Upper lobe of right lung (tissue), 1 donor: ENCODE data around the gene FAM110A. TPM values are rescaled to one million over a fixed set of nuclear protein-coding genes. Genes with fewer than 3 reads are reported as not detected.
A peak's percentile ranks its signal among the peaks of the same experiment; 100 is the strongest.
"Not testable (repeated sequence)": the region's sequence is repeated elsewhere in the genome, so short reads cannot be mapped to it uniquely, and the experiment has no call there.

Source experiments
- ATAC-seq: fragments of 200-7000 bp; cut with Tn5 transposase; one replicate; pipeline ENCODE4 v1.9.1; 2020; ENCODE audit warnings: mild to moderate bottlenecking, moderate library complexity
- DNase-seq: peaks from one replicate; pipeline ENCODE4 v3.0.0-alpha.2; 2020
- H3K27ac ChIP-seq: fragments of 200-600 bp; one replicate; pipeline ENCODE4 v1.8.0; 2022
- H3K27me3 ChIP-seq: fragments of 200-600 bp; one replicate; pipeline ENCODE4 v1.8.0; 2022; ENCODE audit warnings: mild to moderate bottlenecking
- H3K36me3 ChIP-seq: fragments of 200-600 bp; one replicate; pipeline ENCODE4 v1.8.0; 2022
- H3K4me1 ChIP-seq: fragments of 200-600 bp; one replicate; pipeline ENCODE4 v1.8.0; 2022
- H3K4me3 ChIP-seq: fragments of 200-600 bp; one replicate; pipeline ENCODE4 v1.8.0; 2022; ENCODE audit warnings: mild to moderate bottlenecking
- H3K9me3 ChIP-seq: fragments of 200-600 bp; one replicate; pipeline ENCODE4 v1.8.0; 2022
- intact Hi-C: fragments of 100-400 bp; cut with DNase I; formaldehyde crosslinking; loops from one replicate; pipeline ENCODE4 v1.11.0; 2022
- total RNA-seq: library from RNA; stranded (reverse); fragmentation: NEBNext Ultra II Directional; extraction: Animal tissue kit (Norgen Biotek cat#: 25700); gene quantifications from one replicate; pipeline ENCODE4 v1.2.1, GENCODE V29; 2021
- TF ChIP-seq, protein P1 (sequence below): fragments of 200-600 bp; IDR thresholded peaks from one replicate; pipeline ENCODE4 v1.8.0; 2022; ENCODE audit warnings: antibody characterized with exemption
- donor health status: DM: no; HTN: yes; CAD: no; lungs with severe emphysema.

Gene FAM110A
- total RNA-seq, 1 donor from 2014 or later = 16.8 TPM

DNA sequence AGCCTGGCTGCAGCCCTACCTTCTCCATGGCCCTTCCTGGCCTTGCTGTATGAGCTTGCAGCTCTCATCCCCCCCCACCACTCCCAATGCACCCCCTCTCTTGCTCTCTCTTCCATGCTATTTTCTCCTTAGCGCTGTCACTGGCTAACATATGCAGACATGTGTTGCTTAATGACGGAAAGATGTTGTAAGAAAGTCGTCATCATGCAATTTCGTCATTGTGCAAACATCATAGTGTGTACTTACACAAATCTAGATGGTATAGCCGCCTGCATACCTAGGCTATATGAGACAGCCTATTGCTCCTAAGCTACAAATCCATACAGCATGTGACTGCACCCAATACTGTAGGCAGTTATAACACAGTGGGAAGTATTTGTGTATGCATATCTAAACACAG is 55.6 kb downstream of the FAM110A start:
- TF ChIP-seq, protein P1, sequence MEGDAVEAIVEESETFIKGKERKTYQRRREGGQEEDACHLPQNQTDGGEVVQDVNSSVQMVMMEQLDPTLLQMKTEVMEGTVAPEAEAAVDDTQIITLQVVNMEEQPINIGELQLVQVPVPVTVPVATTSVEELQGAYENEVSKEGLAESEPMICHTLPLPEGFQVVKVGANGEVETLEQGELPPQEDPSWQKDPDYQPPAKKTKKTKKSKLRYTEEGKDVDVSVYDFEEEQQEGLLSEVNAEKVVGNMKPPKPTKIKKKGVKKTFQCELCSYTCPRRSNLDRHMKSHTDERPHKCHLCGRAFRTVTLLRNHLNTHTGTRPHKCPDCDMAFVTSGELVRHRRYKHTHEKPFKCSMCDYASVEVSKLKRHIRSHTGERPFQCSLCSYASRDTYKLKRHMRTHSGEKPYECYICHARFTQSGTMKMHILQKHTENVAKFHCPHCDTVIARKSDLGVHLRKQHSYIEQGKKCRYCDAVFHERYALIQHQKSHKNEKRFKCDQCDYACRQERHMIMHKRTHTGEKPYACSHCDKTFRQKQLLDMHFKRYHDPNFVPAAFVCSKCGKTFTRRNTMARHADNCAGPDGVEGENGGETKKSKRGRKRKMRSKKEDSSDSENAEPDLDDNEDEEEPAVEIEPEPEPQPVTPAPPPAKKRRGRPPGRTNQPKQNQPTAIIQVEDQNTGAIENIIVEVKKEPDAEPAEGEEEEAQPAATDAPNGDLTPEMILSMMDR = no peak
- ATAC-seq (no peak), DNase-seq (no peak)
- no peak overlapping the region for H3K27ac ChIP-seq
- H3K27me3 ChIP-seq = peaks cover 8% of the 10 kb centered on the region
- H3K4me1 ChIP-seq = peaks cover 6% of the 10 kb centered on the region
- intact Hi-C loops = no loop called here
- H3K4me3 ChIP-seq = no peak overlapping the region
- no peaks in the 10 kb centered on the region for H3K36me3 ChIP-seq
- H3K9me3 ChIP-seq = no peaks in the 10 kb centered on the region

DNA sequence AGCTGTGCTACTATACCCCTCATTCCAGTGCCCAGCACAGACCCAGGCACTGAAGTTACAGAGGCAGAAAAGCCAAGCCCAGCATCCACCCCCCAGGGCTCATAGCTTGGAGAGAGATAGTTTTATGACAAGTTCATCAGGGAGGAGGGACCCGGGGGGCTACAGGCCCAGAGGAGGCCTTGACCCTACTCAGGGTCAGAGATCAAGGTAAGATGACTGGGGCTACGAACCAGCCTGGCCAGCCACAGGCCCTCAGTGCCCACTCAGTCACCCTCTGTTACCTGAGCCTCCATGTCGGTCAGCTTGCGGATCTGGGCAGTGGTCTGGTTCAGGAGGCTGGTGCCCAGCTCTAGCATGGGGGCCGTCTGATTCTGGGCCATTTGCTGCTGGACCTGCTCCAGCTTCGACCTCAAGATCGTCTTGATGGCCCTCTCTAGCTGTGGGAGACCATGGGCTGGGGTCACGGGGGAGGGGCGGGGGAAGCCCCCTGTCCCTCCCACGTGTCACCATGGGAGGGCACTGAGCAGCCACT is 56.5 kb downstream of the FAM110A start:
- DNase-seq (no peak), ATAC-seq (no peak)
- Histone ChIP-seq H3K27me3 (peaks cover 4% of the 10 kb centered on the region), H3K36me3 (no peaks in the 10 kb centered on the region), H3K4me1 (peaks cover 6% of the 10 kb centered on the region), H3K4me3 (no peak overlapping the region), H3K27ac (no peak overlapping the region), H3K9me3 (no peaks in the 10 kb centered on the region)
- intact Hi-C loops = no loop called here
- TF ChIP-seq, protein P1 = no peak

DNA sequence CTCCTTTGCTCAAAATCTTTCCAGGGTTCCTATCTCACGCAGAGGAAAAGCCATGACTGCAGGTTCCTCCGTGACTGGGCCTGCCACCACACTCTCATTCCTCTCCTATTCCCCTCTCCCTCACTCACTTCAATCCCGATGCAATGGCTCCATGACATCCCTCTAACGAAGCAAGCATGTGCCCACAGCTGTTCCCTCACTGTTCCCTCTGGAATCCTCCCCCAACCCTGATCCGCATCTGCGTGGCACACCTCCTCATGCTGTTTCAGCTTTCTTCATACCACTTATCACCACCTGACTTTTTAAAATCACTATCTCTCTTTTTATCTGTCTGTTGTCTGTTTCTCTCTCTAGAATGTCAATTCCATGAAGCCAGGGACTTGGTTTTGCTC is 57.1 kb downstream of the FAM110A start:
- ATAC-seq = no peak
- no peaks in the 10 kb centered on the region for H3K9me3 ChIP-seq
- TF ChIP-seq, protein P1 = no peak

DNA sequence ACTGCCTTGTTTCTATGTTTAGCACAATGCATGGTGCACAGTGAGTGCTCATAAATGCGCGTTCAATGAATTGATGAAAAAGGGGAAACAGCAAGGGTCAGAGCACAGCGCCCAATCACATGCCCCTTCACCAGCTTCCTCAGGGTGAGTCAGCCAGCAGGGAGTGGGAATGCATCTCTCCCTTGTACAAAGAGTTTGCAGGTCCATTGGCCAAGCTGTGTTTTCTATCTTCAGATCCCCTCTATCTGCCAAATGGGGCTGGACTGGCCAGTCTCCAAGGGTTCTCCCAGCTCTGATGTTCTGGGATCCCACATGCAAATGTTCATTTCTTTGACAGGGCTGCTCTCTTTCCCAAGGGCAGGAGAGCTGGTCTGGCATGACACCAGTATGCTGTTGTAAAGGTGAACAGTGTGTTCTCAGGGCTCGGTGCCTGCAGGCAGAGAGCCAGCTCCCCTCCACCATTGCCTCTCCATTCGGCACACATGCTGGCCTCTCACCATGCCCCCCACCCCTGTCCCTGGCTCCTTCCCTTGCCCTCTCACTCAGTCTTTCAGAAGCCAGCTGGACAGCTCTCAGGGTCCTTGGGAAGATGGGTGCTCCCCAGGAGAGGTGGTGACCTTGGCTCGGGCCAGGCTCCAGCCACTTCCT is 57.7 kb downstream of the FAM110A start:
- H3K4me3 ChIP-seq = no peak overlapping the region
- peaks cover 6% of the 10 kb centered on the region for H3K4me1 ChIP-seq
- H3K27ac ChIP-seq = no peak overlapping the region
- TF ChIP-seq, protein P1 = no peak
- DNase-seq = no peak
- peak; percentile 24 for ATAC-seq
- H3K36me3 ChIP-seq = no peaks in the 10 kb centered on the region
- H3K9me3 ChIP-seq = no peaks in the 10 kb centered on the region
- intact Hi-C loops = no loop called here
- no peaks in the 10 kb centered on the region for H3K27me3 ChIP-seq

More for the DNA sequence above, 57.1 kb downstream of the FAM110A start:
- no peak for DNase-seq
- Histone ChIP-seq H3K4me3 (no peak overlapping the region), H3K27me3 (no peaks in the 10 kb centered on the region), H3K27ac (no peak overlapping the region), H3K36me3 (no peaks in the 10 kb centered on the region), H3K4me1 (peaks cover 6% of the 10 kb centered on the region)
- intact Hi-C loops = no loop called here

DNA sequence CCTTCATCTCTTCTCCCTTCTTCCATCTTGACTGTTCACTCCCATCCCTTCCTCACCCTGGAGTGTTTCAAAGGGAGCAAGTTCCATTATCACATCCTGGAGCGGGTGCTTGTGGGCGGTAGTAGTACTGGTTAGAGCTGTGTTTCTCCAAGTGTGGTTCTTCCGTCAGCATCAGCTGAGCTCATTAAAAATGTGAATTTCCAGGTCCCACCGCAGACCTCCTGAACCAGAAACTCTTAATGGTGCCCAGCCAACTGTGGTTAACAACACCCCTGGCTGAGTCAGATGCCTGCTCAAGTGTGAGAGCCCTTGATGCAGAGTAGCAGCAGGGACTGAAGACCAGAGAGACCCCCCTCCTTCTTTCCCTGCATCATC is 58.2 kb downstream of the FAM110A start:
- ATAC-seq = no peak
- H3K27me3 ChIP-seq = no peaks in the 10 kb centered on the region
- TF ChIP-seq, protein P1 = no peak
- intact Hi-C loops = no loop called here
- DNase-seq = no peak
- H3K36me3 ChIP-seq = no peaks in the 10 kb centered on the region
- no peak overlapping the region for H3K4me3 ChIP-seq
- no peaks in the 10 kb centered on the region for H3K9me3 ChIP-seq
- H3K27ac ChIP-seq = no peak overlapping the region
- H3K4me1 ChIP-seq = peaks cover 6% of the 10 kb centered on the region

DNA sequence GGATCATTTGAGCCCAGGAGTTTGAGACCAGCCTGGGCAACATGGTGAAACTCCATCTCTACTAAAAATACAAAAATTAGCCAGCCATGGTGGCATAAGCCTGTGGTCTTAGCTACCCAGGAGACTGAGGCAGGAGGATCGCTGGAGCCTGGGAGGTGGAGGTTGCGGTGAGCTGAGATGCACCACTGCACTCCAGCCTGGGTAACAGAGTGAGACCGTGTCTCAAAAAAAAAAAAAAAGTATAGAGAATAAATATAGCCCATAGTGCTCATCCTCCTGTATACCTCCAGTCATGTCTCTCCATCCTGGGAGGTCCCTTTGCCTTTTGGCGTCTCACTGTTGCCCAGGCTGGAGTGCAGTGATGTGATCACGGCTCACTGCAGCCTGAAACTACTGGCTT is 58.9 kb downstream of the FAM110A start:
- ATAC-seq, H3K9me3 ChIP-seq, intact Hi-C loops, H3K36me3 ChIP-seq, DNase-seq, H3K4me1 ChIP-seq, H3K4me3 ChIP-seq, H3K27me3 ChIP-seq, H3K27ac ChIP-seq: not testable (repeated sequence)

Other genes starting within 250 kb of the FAM110A start
- gene TCF15, start 223.4 kb upstream of the FAM110A start, total RNA-seq = 0.43 TPM
- gene SRXN1, start 180.5 kb upstream of the FAM110A start, total RNA-seq = 41.2 TPM
- not detected for gene SCRT2, start 157.9 kb upstream of the FAM110A start, total RNA-seq
- gene SLC52A3, start 65.2 kb upstream of the FAM110A start, total RNA-seq = 3.6 TPM
- gene ANGPT4, start 82.6 kb downstream of the FAM110A start, total RNA-seq = 0.81 TPM
- 10.9 TPM for gene RSPO4, start 168.6 kb downstream of the FAM110A start, total RNA-seq